GM18505 (cell line): Measurements from ENCODE around the gene EIF4E2.

Source experiments
- ATAC-seq: cut with Tn5 transposase; IDR thresholded peaks from one replicate; pipeline ENCODE4 v1.9.1; 2021; ENCODE audit not compliant: unreplicated experiment
- POLR2A ChIP-seq: IDR thresholded peaks from 4 replicates; pipeline ENCODE4 v1.6.1; 2011; ENCODE audit warnings: borderline replicate concordance; ENCODE audit not compliant: insufficient read depth, insufficient read length; ENCODE audit errors: extremely low read depth

Gene EIF4E2

DNA sequence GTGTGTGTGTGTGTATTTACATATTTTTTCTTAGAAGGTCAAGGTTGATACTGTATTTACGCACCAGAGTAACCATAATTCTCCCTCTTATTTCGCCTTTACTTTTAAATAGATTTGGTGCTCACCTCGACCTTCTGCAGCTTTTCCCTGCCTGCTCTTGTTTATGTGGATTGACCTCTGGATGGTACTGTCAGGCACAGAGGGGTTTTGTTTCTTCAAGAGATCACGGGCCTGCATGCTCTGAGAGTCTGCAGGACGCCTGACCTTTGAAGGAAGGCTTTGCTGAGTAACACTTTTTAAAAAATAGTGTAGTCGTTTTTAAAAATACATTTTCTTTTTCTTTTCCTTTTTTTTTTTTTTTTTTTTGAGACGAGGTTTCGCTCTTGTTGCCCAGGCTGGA, 64.8 kb downstream of the EIF4E2 start:
- no peak for TF ChIP-seq POLR2A

More for the DNA sequence above, 64.8 kb downstream of the EIF4E2 start:
- ATAC-seq = no peak
